Activated CD8-positive, alpha-beta memory T cell treated with anti-CD3 and anti-CD28 coated beads, Interleukin-2, amount 50 U/mL, for 1 hour (primary cell): Measurements from ENCODE around the gene TRRAP.

Source experiments
- DNase-seq: peaks from one replicate; pipeline ENCODE4 v3.0.0-alpha.2; 2020; ENCODE audit errors: extremely low read depth

The TRRAP gene

GRCh38 chr7:98988641-98989040, 110.3 kb downstream of the TRRAP start:
- DNase-seq, result no peak

GRCh38 chr7:98990356-98990755, 112.0 kb downstream of the TRRAP start:
- DNase-seq, result no peak

DNA sequence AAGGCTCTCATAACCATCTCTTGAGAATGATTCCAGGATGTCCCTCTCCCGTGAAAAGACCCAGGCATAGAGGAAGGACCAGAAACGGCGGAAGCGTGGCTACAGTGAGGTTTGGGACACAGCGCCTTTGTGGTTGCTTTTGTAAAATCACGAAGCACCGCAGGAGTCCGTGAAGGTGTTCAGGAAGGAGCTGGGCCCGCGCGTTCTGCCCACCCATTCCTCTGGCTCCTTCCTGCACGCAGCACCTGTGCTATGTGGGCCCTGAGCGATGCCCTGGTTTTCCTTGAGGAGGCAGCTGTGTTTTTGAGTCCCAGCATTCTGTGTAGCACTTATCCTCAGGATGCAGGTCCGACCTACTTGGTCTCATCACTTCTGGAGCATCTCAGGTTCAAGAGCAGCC, 112.8 kb downstream of the TRRAP start:
- DNase-seq, result no peak

DNA sequence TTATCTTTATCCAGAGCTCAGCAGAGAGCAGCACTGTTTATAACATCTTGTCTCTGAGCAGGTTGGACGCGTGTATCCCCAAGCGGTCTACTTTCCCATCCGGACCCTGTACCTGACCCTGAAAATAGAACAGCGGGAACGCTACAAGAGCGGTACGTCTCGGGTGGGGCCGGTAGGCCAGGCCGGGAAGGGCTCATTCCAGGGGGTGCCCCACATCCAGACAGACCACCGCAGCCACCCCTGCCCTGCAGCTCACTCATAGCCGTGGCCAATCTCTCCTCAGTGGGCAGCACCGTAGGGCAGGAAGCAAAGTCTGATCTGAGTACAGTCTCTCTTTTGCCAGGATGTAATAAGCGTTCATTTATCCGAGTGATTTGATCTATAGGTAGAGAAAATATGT, 113.7 kb downstream of the TRRAP start:
- DNase-seq, result no peak

- no peak for DNase-seq
These were observed 114.9 kb downstream of the TRRAP start for GRCh38 chr7:98993024-98993897.

DNA sequence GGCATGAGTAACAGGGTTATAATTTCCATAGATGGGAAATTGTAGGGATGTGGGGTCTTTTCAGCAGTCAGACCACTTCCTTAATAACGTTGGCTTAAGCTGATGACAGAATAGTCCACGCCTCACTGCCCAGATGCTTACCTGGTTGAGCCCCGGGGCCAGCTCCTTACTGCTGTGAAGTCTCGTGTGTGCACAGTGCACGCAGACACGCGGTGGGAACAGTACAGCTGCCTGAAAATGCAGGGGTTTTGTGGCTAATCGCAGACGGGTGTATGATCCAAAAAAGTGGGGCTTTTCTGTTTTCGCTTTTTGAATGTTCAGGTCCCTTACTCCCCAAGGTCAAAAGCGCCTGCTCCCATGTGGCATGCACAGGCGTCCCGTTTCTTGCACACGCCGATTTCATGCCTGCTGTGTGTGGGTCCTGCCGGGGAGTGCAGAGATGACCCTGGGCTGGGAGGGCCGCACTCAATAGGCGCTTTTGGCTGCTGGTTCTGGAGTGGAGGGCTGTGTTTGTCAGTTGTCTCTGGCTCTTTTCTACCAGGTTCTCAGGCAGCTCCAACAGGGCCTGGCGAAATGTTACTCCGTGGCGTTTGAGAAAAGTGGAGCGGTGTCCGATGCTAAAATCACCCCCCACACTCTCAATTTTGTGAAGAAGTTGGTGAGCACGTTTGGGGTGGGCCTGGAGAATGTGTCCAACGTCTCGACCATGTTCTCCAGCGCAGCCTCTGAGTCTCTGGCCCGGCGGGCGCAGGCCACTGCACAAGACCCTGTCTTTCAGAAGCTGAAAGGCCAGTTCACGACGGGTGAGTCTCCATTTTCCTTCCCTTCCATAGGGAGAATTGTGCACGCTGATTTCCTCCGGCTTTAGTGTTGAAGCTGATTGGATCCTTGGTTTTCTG, 116.0 kb downstream of the TRRAP start:
- no peak for DNase-seq

GRCh38 chr7:98995111-98995510, 116.8 kb downstream of the TRRAP start:
- no peak for DNase-seq

GRCh38 chr7:98995523-98996149, 117.3 kb downstream of the TRRAP start:
- DNase-seq, result no peak

DNA sequence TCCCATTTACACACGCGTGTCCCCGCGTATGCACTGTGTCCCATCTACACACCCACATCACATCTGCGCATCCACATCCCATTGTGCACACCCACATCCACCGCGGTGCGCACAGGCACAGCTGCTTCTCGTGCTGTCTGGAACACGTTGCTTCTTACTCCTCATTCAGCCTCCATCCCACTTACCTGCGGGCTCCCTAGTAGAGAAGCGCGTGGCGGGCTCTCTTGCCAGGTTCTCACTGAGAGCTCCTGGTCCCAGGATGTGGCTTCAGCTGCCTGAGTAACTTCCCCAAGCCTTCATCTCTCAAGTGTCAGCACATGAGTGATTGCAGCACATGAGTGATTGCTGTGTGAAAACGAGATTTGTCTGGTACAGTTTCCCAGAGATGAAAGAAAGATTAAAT, 117.8 kb downstream of the TRRAP start:
- no peak for DNase-seq

GRCh38 chr7:98997846-98998245, 119.5 kb downstream of the TRRAP start:
- no peak for DNase-seq

GRCh38 chr7:98998821-98999725, 120.7 kb downstream of the TRRAP start:
- no peak for DNase-seq

GRCh38 chr7:99000196-99000903, 122.0 kb downstream of the TRRAP start:
- DNase-seq, result no peak

GRCh38 chr7:99000904-99001465, 122.7 kb downstream of the TRRAP start:
- DNase-seq, result no peak

DNA sequence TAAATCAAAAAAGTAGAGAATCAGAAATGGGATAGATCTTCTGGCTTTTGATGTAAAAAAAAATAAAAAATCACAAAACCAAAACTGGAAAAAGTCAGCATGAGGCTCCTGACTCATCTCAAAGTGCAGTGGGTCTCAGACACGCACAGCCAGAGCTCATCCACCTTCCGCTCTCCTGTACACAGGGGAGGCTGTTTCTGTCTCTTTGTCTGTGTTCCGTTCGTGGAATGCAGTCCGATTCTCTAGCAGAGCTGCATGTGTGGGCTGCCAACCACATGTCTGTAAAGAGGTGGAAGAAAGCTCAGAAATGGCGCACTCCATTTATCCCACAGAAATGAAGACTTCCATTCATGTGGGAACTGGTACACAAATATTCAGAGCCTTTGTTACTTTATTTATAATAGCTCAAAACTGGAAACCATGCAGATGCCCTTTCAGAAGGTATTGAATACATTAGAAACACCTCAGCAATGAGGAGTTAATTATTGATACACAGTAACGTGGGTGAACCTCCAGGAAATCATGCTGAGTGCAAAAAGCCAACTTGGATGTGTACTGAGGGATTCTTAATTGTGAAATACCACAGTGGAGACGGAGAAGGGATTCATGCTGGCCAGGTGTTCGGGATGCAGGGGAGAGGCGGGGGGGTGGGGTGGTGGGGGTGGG, 123.3 kb downstream of the TRRAP start:
- no peak for DNase-seq

DNA sequence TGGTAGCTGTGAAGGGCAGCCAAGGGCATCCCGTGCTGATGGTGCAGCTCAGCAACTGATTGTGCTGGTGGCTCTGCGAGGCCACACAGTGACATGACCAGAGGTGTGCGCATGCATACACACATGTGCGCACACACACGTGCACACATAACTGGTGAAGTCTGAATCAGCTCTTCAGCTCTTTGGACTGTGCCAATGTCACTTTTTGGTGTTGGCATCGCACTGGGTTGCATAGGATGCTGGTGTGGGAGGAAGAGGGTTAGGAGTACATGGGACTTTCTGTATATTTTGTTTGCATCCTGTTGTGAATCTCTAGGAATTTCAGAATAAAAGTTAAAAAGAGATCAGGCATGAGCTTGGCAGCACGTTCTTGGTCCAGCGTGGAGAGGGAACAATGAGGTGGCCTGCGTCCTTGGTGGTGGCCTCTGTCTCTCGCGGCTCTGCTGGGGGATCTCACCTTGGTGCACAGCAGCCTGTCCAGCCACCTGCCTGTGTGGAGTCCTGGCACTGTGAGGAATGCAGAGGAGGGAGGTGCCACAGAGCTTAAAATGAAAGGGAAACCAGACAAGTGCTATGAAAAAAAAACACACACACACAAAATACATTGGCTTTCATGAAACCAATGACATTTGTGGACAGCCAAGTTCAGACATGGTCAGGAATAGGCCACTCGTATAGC, 124.0 kb downstream of the TRRAP start:
- no peak for DNase-seq

DNA sequence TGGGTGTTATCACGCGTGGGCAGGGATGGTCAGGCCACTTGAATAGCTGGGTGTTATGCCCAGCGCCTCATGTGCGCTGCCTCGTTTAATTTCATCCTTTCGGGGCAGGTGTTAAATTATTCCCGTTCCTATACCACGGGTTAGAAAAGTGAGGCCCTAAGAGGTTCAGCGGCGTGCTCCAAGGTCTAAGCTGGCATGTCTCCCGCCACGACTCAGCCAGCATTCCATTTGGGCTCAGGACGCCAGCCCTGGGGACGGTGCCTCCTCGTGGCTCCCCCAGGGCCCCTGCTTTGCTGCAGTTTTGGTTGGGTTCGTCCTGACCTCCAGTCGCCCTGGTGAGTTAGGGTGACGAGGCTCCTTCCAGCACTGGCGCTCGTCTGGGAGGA, 124.5 kb downstream of the TRRAP start:
- no peak for DNase-seq

- no peak for DNase-seq
These were observed 125.1 kb downstream of the TRRAP start for GRCh38 chr7:99003419-99003818.

DNA sequence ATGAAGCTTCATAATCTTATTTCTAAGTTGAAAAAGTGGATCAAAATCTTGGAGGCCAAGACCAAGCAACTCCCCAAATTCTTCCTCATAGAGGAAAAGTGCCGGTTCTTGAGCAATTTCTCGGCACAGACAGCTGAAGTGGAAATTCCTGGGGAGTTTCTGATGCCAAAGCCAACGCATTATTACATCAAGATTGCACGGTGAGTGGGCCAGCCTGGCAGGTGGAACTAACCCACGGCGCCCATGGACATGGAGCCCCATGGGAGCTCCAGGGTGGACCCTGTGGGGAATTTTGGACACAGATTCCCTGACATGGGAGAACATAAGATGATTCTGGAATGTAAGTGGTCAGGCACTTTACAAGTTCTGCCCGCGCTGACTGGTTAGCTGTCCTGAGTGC, 125.9 kb downstream of the TRRAP start:
- no peak for DNase-seq

DNA sequence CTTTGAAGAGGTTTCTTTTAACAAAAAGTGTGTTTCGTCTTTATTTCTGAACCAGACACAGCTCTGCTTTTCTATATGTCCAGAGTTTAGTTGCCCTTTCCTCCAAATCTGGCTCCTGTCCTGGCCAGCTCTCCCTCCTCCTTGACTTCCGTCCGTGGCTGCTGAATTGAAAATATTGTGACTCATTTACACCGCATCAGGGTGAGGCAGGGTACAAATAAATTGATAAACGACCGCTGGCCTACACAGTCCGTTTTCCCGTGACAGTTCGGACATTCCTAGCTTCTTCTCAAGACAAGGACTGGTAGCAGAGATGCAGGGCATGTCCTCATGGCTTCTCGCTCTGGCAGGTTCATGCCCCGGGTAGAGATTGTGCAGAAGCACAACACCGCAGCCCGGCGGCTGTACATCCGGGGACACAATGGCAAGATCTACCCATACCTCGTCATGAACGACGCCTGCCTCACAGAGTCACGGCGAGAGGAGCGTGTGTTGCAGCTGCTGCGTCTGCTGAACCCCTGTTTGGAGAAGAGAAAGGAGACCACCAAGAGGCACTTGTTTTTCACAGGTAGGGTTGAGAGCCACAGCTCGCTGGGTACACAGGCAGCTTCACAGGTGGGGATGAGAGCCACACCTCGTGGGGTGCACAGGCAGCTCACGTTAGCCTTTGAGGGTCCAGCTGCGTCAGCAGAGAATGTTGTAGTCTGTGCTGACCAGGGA, 126.6 kb downstream of the TRRAP start:
- no peak for DNase-seq
